ENCODE measurements around the gene OCA2. TPM values are rescaled to one million over a fixed set of nuclear protein-coding genes. Genes with fewer than 3 reads are reported as not detected.

The OCA2 gene
- total RNA-seq, 1 experiment from 2014 or later: not detected

GRCh38 chr15:27764339-27764738, 334.8 kb downstream of the OCA2 start:
- no peak for DNase-seq (ENCODE audit: unreplicated experiment)
- no TSS peak for BruUV-seq (replicated peaks)
- ChIA-PET POLR2A (no interaction called here), CTCF (no interaction called here)
- no peaks in the 10 kb centered on the region for H3K4me1 Mint-ChIP-seq (ENCODE audit: insufficient read depth, unreplicated experiment)
- H3K36me3 Mint-ChIP-seq (ENCODE audit: insufficient read depth, unreplicated experiment): no peaks in the 10 kb centered on the region
- intact Hi-C loops (cut with micrococcal nuclease): no loop called here
- peaks cover 48% of the 10 kb centered on the region for H3K9me3 Mint-ChIP-seq (ENCODE audit: unreplicated experiment)
- H3K27ac Mint-ChIP-seq (ENCODE audit: low read depth, unreplicated experiment): no peak overlapping the region
- no peak for TF ChIP-seq CTCF (IDR thresholded peaks at IDR 0.05; ENCODE audit: unreplicated experiment)
- no peak overlapping the region for H3K4me3 Mint-ChIP-seq (ENCODE audit: unreplicated experiment)
- H3K27me3 Mint-ChIP-seq (ENCODE audit: insufficient read depth, unreplicated experiment): no peaks in the 10 kb centered on the region

- POLR2A ChIA-PET: no interaction called here
- H3K27ac Mint-ChIP-seq (ENCODE audit: low read depth, unreplicated experiment): no peak overlapping the region
- H3K4me1 Mint-ChIP-seq (ENCODE audit: insufficient read depth, unreplicated experiment): no peaks in the 10 kb centered on the region
- no peak for DNase-seq (ENCODE audit: unreplicated experiment)
- peaks cover 55% of the 10 kb centered on the region for H3K9me3 Mint-ChIP-seq (ENCODE audit: unreplicated experiment)
- intact Hi-C loops (cut with micrococcal nuclease): no loop called here
- CTCF ChIA-PET: no interaction called here
- no peaks in the 10 kb centered on the region for H3K27me3 Mint-ChIP-seq (ENCODE audit: insufficient read depth, unreplicated experiment)
- TF ChIP-seq CTCF (IDR thresholded peaks at IDR 0.05; ENCODE audit: unreplicated experiment): no peak
- no TSS peak for BruUV-seq (replicated peaks)
- H3K4me3 Mint-ChIP-seq (ENCODE audit: unreplicated experiment): no peak overlapping the region
- H3K36me3 Mint-ChIP-seq (ENCODE audit: insufficient read depth, unreplicated experiment): no peaks in the 10 kb centered on the region
Observed at GRCh38 chr15:27763514-27763913, 335.6 kb downstream of the OCA2 start.

GRCh38 chr15:27762471-27762870, 336.6 kb downstream of the OCA2 start:
- no peaks in the 10 kb centered on the region for H3K36me3 Mint-ChIP-seq (ENCODE audit: insufficient read depth, unreplicated experiment)
- peaks cover 64% of the 10 kb centered on the region for H3K9me3 Mint-ChIP-seq (ENCODE audit: unreplicated experiment)
- no peak overlapping the region for H3K27ac Mint-ChIP-seq (ENCODE audit: low read depth, unreplicated experiment)
- no peak overlapping the region for H3K4me3 Mint-ChIP-seq (ENCODE audit: unreplicated experiment)
- DNase-seq (ENCODE audit: unreplicated experiment): no peak
- ChIA-PET POLR2A (no interaction called here), CTCF (no interaction called here)
- intact Hi-C loops (cut with micrococcal nuclease): no loop called here
- H3K4me1 Mint-ChIP-seq (ENCODE audit: insufficient read depth, unreplicated experiment): no peaks in the 10 kb centered on the region
- no peaks in the 10 kb centered on the region for H3K27me3 Mint-ChIP-seq (ENCODE audit: insufficient read depth, unreplicated experiment)
- BruUV-seq (replicated peaks): no TSS peak
- TF ChIP-seq CTCF (IDR thresholded peaks at IDR 0.05; ENCODE audit: unreplicated experiment): no peak

- Mint-ChIP-seq H3K36me3 (ENCODE audit: insufficient read depth, unreplicated experiment) (no peaks in the 10 kb centered on the region), H3K9me3 (ENCODE audit: unreplicated experiment) (peaks cover 36% of the 10 kb centered on the region), H3K4me1 (ENCODE audit: insufficient read depth, unreplicated experiment) (no peaks in the 10 kb centered on the region), H3K27ac (ENCODE audit: low read depth, unreplicated experiment) (no peak overlapping the region), H3K27me3 (ENCODE audit: insufficient read depth, unreplicated experiment) (no peaks in the 10 kb centered on the region), H3K4me3 (ENCODE audit: unreplicated experiment) (no peak overlapping the region)
- intact Hi-C loops (cut with micrococcal nuclease): no loop called here
- no TSS peak for BruUV-seq (replicated peaks)
- DNase-seq (ENCODE audit: unreplicated experiment): no peak
- POLR2A ChIA-PET: no interaction called here
- CTCF ChIA-PET: no interaction called here
- TF ChIP-seq CTCF (IDR thresholded peaks at IDR 0.05; ENCODE audit: unreplicated experiment): no peak
Observed at GRCh38 chr15:27757052-27757451, 342.1 kb downstream of the OCA2 start.
